Smooth muscle cell (in vitro differentiated cells): Measurements from ENCODE around the gene GABRG3. TPM values are rescaled to one million over a fixed set of nuclear protein-coding genes. Genes with fewer than 3 reads are reported as not detected.

ENCODE experiments used
- DNase-seq: peaks from one replicate; lab custom pipeline; 2025; ENCODE audit not compliant: unreplicated experiment; lab: John Stamatoyannopoulos, UW
- H2AFZ ChIP-seq: fragments of 200-600 bp; sonication (generic); 2 replicates; pipeline ENCODE4 v1.6.0; 2016; ENCODE audit warnings: antibody characterized with exemption, low read depth, mild to moderate bottlenecking
- H3F3A ChIP-seq: fragments of 200-600 bp; sonication (generic); 2 replicates; pipeline ENCODE4 v1.6.0; 2017; ENCODE audit warnings: antibody characterized with exemption, low read depth
- H3K27ac ChIP-seq: fragments of 200-600 bp; sonication (generic); 2 replicates; pipeline ENCODE4 v1.5.1; 2016; ENCODE audit warnings: low read depth, mild to moderate bottlenecking
- H3K27me3 ChIP-seq: fragments of 200-600 bp; sonication (generic); 2 replicates; pipeline ENCODE4 v1.6.1; 2016; ENCODE audit warnings: low read depth, mild to moderate bottlenecking
- H3K36me3 ChIP-seq: fragments of 200-600 bp; sonication (generic); 2 replicates; pipeline ENCODE4 v1.5.1; 2016; ENCODE audit warnings: low read depth
- H3K4me1 ChIP-seq: fragments of 200-600 bp; sonication (generic); 2 replicates; pipeline ENCODE4 v1.5.1; 2016; ENCODE audit warnings: low read depth
- H3K4me2 ChIP-seq: fragments of 200-600 bp; sonication (generic); 2 replicates; pipeline ENCODE4 v1.6.0; 2016; ENCODE audit warnings: mild to moderate bottlenecking
- H3K4me3 ChIP-seq: fragments of 200-600 bp; sonication (generic); 2 replicates; pipeline ENCODE4 v1.5.1; 2016; ENCODE audit warnings: mild to moderate bottlenecking
- H3K79me2 ChIP-seq: fragments of 200-600 bp; sonication (generic); 2 replicates; pipeline ENCODE4 v1.6.0; 2016; ENCODE audit warnings: low read depth, mild to moderate bottlenecking
- H3K9ac ChIP-seq: fragments of 200-600 bp; sonication (generic); 2 replicates; pipeline ENCODE4 v1.6.0; 2016; ENCODE audit warnings: low read depth
- H3K9me3 ChIP-seq: fragments of 200-600 bp; sonication (generic); replicated peaks from 2 replicates; pipeline ENCODE4 v1.5.1; 2016; ENCODE audit warnings: low read depth
- H4K20me1 ChIP-seq: fragments of 200-600 bp; sonication (generic); 2 replicates; pipeline ENCODE4 v1.6.0; 2016; ENCODE audit warnings: low read depth
- CTCF ChIP-seq: fragments of 200-600 bp; sonication (generic); IDR thresholded peaks from 2 replicates; pipeline ENCODE4 v1.5.1; 2017; ENCODE audit warnings: borderline replicate concordance, mild to moderate bottlenecking, antibody characterized with exemption; ENCODE audit not compliant: insufficient read depth, poor library complexity, severe bottlenecking
- WGBS: methylation state at CpG from one replicate; pipeline ENCODE4 v1.1.7; 2016; ENCODE audit warnings: low lambda C conversion rate; 5-methylcytosine and 5-hydroxymethylcytosine counted together
- polyA plus RNA-seq: library from polyadenylated mRNA; unstranded; fragments of >200 nt; fragmentation: Nextera tagmentation; extraction: Ambion mirVana; gene quantifications from 2 replicates; pipeline ENCODE4 v1.2.1, GENCODE V29; 2016
- total RNA-seq: library from RNA; depleted of rRNA; stranded (reverse); fragments of >200 nt; gene quantifications from 2 replicates; pipeline ENCODE4 v1.2.3, GENCODE V29; 2014

Gene GABRG3
- total and polyA plus RNA-seq, 2 experiments from 2014 or later = under 0.01 TPM; not detected in 1

- Histone ChIP-seq H3K4me3 (no peak overlapping the region), H3K9ac (no peak overlapping the region), H3F3A (no peaks in the 10 kb centered on the region), H3K36me3 (no peaks in the 10 kb centered on the region), H3K4me1 (peaks cover 9% of the 10 kb centered on the region), H2AFZ (no peak overlapping the region), H3K9me3 (no peaks in the 10 kb centered on the region), H3K4me2 (peak overlapping the region; percentile 6), H4K20me1 (no peaks in the 10 kb centered on the region), H3K27ac (no peak overlapping the region), H3K79me2 (no peaks in the 10 kb centered on the region), H3K27me3 (no peaks in the 10 kb centered on the region)
- no peak for TF ChIP-seq CTCF
- DNase-seq = no peak
- WGBS = 62% methylated on average over 8 of the region's 8 CpGs
Measured at GRCh38 chr15:27082526-27082925, 111.5 kb downstream of the GABRG3 start.

DNA sequence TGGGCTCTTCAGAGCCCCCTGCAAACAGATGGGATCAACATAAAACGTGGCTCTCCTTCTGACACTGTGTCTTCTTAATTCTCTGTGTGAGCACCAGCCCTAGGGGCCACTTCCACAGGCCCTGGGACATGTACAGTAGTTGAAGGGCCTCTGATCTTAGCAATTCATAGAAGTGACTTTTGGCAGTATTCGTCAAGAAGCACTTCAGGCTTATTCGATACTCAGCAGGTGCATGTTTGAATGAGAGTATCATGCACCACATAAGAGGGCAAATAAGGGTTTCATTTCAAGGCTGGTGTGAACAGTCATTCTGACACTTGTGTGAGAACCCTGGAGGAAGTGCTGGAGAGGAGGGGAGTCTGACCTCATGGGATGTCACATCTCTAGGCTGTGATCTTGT lies 113.9 kb downstream of the GABRG3 start:
- Histone ChIP-seq H3F3A (no peaks in the 10 kb centered on the region), H3K27ac (no peak overlapping the region), H2AFZ (no peak overlapping the region), H3K36me3 (no peaks in the 10 kb centered on the region), H3K79me2 (no peaks in the 10 kb centered on the region), H4K20me1 (no peaks in the 10 kb centered on the region), H3K9ac (no peak overlapping the region), H3K9me3 (no peaks in the 10 kb centered on the region), H3K4me2 (no peak overlapping the region), H3K27me3 (no peaks in the 10 kb centered on the region), H3K4me3 (no peak overlapping the region), H3K4me1 (peaks cover 9% of the 10 kb centered on the region)
- no peak for TF ChIP-seq CTCF
- no peak for DNase-seq
- WGBS = 88% methylated on average over 3 of the region's 3 CpGs

DNA sequence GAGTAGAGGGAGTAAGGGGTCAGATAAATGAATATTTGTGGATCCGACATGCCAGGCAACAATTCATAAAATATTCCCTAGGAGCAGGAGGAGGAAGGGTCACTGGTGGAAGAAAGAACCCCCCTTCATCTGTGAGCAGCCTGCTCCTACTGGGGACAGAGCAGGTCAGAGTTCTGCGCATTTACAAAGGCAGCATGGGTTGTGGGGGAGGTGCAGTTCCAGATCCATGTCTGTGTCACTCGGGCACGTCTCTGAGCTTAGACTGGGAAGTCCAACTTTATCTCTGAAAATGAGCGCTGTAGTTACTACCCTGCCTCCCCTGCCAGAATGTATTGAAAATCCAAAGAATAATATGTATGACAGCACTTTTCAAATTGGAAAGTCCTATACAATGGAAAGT lies 115.2 kb downstream of the GABRG3 start:
- H3K4me3 ChIP-seq = no peak overlapping the region
- H3K9ac ChIP-seq = no peak overlapping the region
- peaks cover 8% of the 10 kb centered on the region for H3F3A ChIP-seq
- H3K79me2 ChIP-seq = no peaks in the 10 kb centered on the region
- no peaks in the 10 kb centered on the region for H3K9me3 ChIP-seq
- H3K36me3 ChIP-seq = no peaks in the 10 kb centered on the region
- WGBS = 20% methylated on average over 5 of the region's 5 CpGs
- peak overlapping the region; percentile 47 for H3K4me2 ChIP-seq
- H4K20me1 ChIP-seq = no peaks in the 10 kb centered on the region
- peaks cover 9% of the 10 kb centered on the region for H3K4me1 ChIP-seq
- H3K27ac ChIP-seq = no peak overlapping the region
- peak overlapping the region; percentile 42 for H2AFZ ChIP-seq
- no peak for TF ChIP-seq CTCF
- no peaks in the 10 kb centered on the region for H3K27me3 ChIP-seq
- no peak for DNase-seq

- no peak for TF ChIP-seq CTCF
- H3K9ac ChIP-seq = no peak overlapping the region
- no peaks in the 10 kb centered on the region for H3K9me3 ChIP-seq
- H3K4me2 ChIP-seq = no peak overlapping the region
- WGBS = 83% methylated on average over 11 of the region's 11 CpGs
- peaks cover 13% of the 10 kb centered on the region for H3F3A ChIP-seq
- no peaks in the 10 kb centered on the region for H3K27me3 ChIP-seq
- no peaks in the 10 kb centered on the region for H3K79me2 ChIP-seq
- no peak overlapping the region for H3K4me3 ChIP-seq
- no peak overlapping the region for H3K27ac ChIP-seq
- no peaks in the 10 kb centered on the region for H4K20me1 ChIP-seq
- H3K4me1 ChIP-seq = peaks cover 9% of the 10 kb centered on the region
- DNase-seq = no peak
- H3K36me3 ChIP-seq = no peaks in the 10 kb centered on the region
- H2AFZ ChIP-seq = peak overlapping the region; percentile 42
Measured at GRCh38 chr15:27086805-27087204, 115.8 kb downstream of the GABRG3 start.
